ENCODE results near the gene MRRF.

The MRRF gene

GRCh38 chr9:122251351-122251750 lies 13.3 kb upstream of the MRRF start:
- ChIA-PET POLR2A (no interaction called here), CTCF (no interaction called here)
- TF ChIP-seq ARNT (IDR thresholded peaks at IDR 0.05) (no peak), SUZ12 (IDR thresholded peaks at IDR 0.05) (no peak), SP1 (IDR thresholded peaks at IDR 0.05) (no peak), L3MBTL2 (conservative IDR thresholded peaks at IDR 0.05) (no peak), LEF1 (IDR thresholded peaks at IDR 0.05; ENCODE audit: borderline replicate concordance) (no peak), FOXA1 (IDR thresholded peaks at IDR 0.05) (no peak), NFRKB (IDR thresholded peaks at IDR 0.05) (no peak), BHLHE40 (IDR thresholded peaks at IDR 0.05; ENCODE audit: borderline replicate concordance) (no peak), ELF4 (IDR thresholded peaks at IDR 0.05) (no peak)
- TF ChIP-seq, protein P1, sequence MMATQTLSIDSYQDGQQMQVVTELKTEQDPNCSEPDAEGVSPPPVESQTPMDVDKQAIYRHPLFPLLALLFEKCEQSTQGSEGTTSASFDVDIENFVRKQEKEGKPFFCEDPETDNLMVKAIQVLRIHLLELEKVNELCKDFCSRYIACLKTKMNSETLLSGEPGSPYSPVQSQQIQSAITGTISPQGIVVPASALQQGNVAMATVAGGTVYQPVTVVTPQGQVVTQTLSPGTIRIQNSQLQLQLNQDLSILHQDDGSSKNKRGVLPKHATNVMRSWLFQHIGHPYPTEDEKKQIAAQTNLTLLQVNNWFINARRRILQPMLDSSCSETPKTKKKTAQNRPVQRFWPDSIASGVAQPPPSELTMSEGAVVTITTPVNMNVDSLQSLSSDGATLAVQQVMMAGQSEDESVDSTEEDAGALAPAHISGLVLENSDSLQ (IDR thresholded peaks at IDR 0.05): no peak
- no peak for DNase-seq (ENCODE audit: extremely low spot score)

- TF ChIP-seq TARDBP (IDR thresholded peaks at IDR 0.05): no peak
- no peak for TF ChIP-seq FOXM1 (IDR thresholded peaks at IDR 0.05; ENCODE audit: borderline replicate concordance)
- TF ChIP-seq NFRKB (IDR thresholded peaks at IDR 0.05): no peak
- no peak for TF ChIP-seq SP1 (IDR thresholded peaks at IDR 0.05)
- TF ChIP-seq BHLHE40 (IDR thresholded peaks at IDR 0.05; ENCODE audit: borderline replicate concordance): no peak
- no peak for TF ChIP-seq CTBP1 (IDR thresholded peaks at IDR 0.05; ENCODE audit: borderline replicate concordance)
- TF ChIP-seq FOXK2 (IDR thresholded peaks at IDR 0.05): no peak
- no peak for DNase-seq (ENCODE audit: extremely low spot score)
- CTCF ChIA-PET: no interaction called here
- POLR2A ChIA-PET: interaction anchor here (1.0 to 1.4 kb wide), 2 partner anchors 11 to 12 kb away, joined by 4 to 5 read pairs; partner anchors contain the start of genes MRRF and RBM18
These were observed 11.9 kb upstream of the MRRF start for GRCh38 chr9:122252796-122253195.

GRCh38 chr9:122254761-122255160 lies 9.9 kb upstream of the MRRF start:
- no peak for DNase-seq (ENCODE audit: extremely low spot score)
- POLR2A ChIA-PET: no interaction called here
- CTCF ChIA-PET: no interaction called here
- TF ChIP-seq, protein P1 (IDR thresholded peaks at IDR 0.05): no peak
- no peak for TF ChIP-seq LEF1 (IDR thresholded peaks at IDR 0.05; ENCODE audit: borderline replicate concordance)
- no peak for TF ChIP-seq L3MBTL2 (conservative IDR thresholded peaks at IDR 0.05)
- TF ChIP-seq ELF4 (IDR thresholded peaks at IDR 0.05): no peak
- TF ChIP-seq BHLHE40 (IDR thresholded peaks at IDR 0.05; ENCODE audit: borderline replicate concordance): no peak
- TF ChIP-seq FOXM1 (IDR thresholded peaks at IDR 0.05; ENCODE audit: borderline replicate concordance): no peak
- TF ChIP-seq TARDBP (IDR thresholded peaks at IDR 0.05): no peak
- no peak for TF ChIP-seq HDGF (IDR thresholded peaks at IDR 0.05; ENCODE audit: borderline replicate concordance)
- TF ChIP-seq FOXA1 (IDR thresholded peaks at IDR 0.05): no peak
- no peak for TF ChIP-seq ZNF384 (IDR thresholded peaks at IDR 0.05)
- no peak for TF ChIP-seq SUZ12 (IDR thresholded peaks at IDR 0.05)
- no peak for TF ChIP-seq NFRKB (IDR thresholded peaks at IDR 0.05)
- TF ChIP-seq ARNT (IDR thresholded peaks at IDR 0.05): no peak
- TF ChIP-seq CTBP1 (IDR thresholded peaks at IDR 0.05; ENCODE audit: borderline replicate concordance): no peak
- TF ChIP-seq FOXK2 (IDR thresholded peaks at IDR 0.05): no peak
- no peak for TF ChIP-seq SP1 (IDR thresholded peaks at IDR 0.05)

GRCh38 chr9:122256206-122256605 lies 8.5 kb upstream of the MRRF start:
- ChIA-PET CTCF (no interaction called here), POLR2A (no interaction called here)
- DNase-seq (ENCODE audit: extremely low spot score): no peak
- TF ChIP-seq FOXK2 (IDR thresholded peaks at IDR 0.05) (no peak), ARNT (IDR thresholded peaks at IDR 0.05) (no peak), NFRKB (IDR thresholded peaks at IDR 0.05) (no peak), HDGF (IDR thresholded peaks at IDR 0.05; ENCODE audit: borderline replicate concordance) (no peak), ELF4 (IDR thresholded peaks at IDR 0.05) (no peak), BHLHE40 (IDR thresholded peaks at IDR 0.05; ENCODE audit: borderline replicate concordance) (no peak), SP1 (IDR thresholded peaks at IDR 0.05) (no peak), L3MBTL2 (conservative IDR thresholded peaks at IDR 0.05) (no peak), SUZ12 (IDR thresholded peaks at IDR 0.05) (no peak), ZNF384 (IDR thresholded peaks at IDR 0.05) (no peak), FOXM1 (IDR thresholded peaks at IDR 0.05; ENCODE audit: borderline replicate concordance) (no peak), CTBP1 (IDR thresholded peaks at IDR 0.05; ENCODE audit: borderline replicate concordance) (no peak), LEF1 (IDR thresholded peaks at IDR 0.05; ENCODE audit: borderline replicate concordance) (no peak)
- TF ChIP-seq, protein P1 (IDR thresholded peaks at IDR 0.05): no peak

- ChIA-PET POLR2A (no interaction called here), CTCF (no interaction called here)
- TF ChIP-seq ELF4 (IDR thresholded peaks at IDR 0.05) (no peak), ZNF384 (IDR thresholded peaks at IDR 0.05) (no peak), TARDBP (IDR thresholded peaks at IDR 0.05) (no peak), ARNT (IDR thresholded peaks at IDR 0.05) (no peak), FOXK2 (IDR thresholded peaks at IDR 0.05) (no peak), CTBP1 (IDR thresholded peaks at IDR 0.05; ENCODE audit: borderline replicate concordance) (no peak), SP1 (IDR thresholded peaks at IDR 0.05) (no peak), NFRKB (IDR thresholded peaks at IDR 0.05) (no peak), FOXA1 (IDR thresholded peaks at IDR 0.05) (no peak), L3MBTL2 (conservative IDR thresholded peaks at IDR 0.05) (no peak), SUZ12 (IDR thresholded peaks at IDR 0.05) (no peak), BHLHE40 (IDR thresholded peaks at IDR 0.05; ENCODE audit: borderline replicate concordance) (no peak), HDGF (IDR thresholded peaks at IDR 0.05; ENCODE audit: borderline replicate concordance) (no peak), FOXM1 (IDR thresholded peaks at IDR 0.05; ENCODE audit: borderline replicate concordance) (no peak), LEF1 (IDR thresholded peaks at IDR 0.05; ENCODE audit: borderline replicate concordance) (no peak)
- TF ChIP-seq, protein P1 (IDR thresholded peaks at IDR 0.05): no peak
- DNase-seq (ENCODE audit: extremely low spot score): no peak
These were observed 5.7 kb upstream of the MRRF start for GRCh38 chr9:122258886-122259415.
